DOHH2 (cell line): Measurements from ENCODE around the gene COP1.
"Not testable (repeated sequence)": the region's sequence is repeated elsewhere in the genome, so short reads cannot be mapped to it uniquely, and the experiment has no call there.

Experiments used
- EZH2phosphoT487 ChIP-seq: fragments of 200-600 bp; sonication (generic); IDR thresholded peaks from 2 replicates; pipeline ENCODE4 v1.6.1; 2017; ENCODE audit warnings: borderline replicate concordance, mild to moderate bottlenecking, antibody characterized with exemption, low read length, moderate library complexity, mixed read lengths
- TF ChIP-seq, protein P1 (sequence below): fragments of 200-600 bp; sonication (generic); IDR thresholded peaks from one replicate; pipeline ENCODE4 v1.5.1; 2014; ENCODE audit warnings: antibody characterized with exemption, mild to moderate bottlenecking, low read depth, low read length; ENCODE audit not compliant: poor library complexity, severe bottlenecking

- TF ChIP-seq EZH2phosphoT487, result not testable (repeated sequence)
- TF ChIP-seq, protein P1, sequence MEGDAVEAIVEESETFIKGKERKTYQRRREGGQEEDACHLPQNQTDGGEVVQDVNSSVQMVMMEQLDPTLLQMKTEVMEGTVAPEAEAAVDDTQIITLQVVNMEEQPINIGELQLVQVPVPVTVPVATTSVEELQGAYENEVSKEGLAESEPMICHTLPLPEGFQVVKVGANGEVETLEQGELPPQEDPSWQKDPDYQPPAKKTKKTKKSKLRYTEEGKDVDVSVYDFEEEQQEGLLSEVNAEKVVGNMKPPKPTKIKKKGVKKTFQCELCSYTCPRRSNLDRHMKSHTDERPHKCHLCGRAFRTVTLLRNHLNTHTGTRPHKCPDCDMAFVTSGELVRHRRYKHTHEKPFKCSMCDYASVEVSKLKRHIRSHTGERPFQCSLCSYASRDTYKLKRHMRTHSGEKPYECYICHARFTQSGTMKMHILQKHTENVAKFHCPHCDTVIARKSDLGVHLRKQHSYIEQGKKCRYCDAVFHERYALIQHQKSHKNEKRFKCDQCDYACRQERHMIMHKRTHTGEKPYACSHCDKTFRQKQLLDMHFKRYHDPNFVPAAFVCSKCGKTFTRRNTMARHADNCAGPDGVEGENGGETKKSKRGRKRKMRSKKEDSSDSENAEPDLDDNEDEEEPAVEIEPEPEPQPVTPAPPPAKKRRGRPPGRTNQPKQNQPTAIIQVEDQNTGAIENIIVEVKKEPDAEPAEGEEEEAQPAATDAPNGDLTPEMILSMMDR, result not testable (repeated sequence)
Measured at GRCh38 chr1:176007756-176008389, 199.2 kb downstream of the COP1 start.
